Measurements from ENCODE around the gene CTDNEP1.

CTDNEP1 gene

DNA sequence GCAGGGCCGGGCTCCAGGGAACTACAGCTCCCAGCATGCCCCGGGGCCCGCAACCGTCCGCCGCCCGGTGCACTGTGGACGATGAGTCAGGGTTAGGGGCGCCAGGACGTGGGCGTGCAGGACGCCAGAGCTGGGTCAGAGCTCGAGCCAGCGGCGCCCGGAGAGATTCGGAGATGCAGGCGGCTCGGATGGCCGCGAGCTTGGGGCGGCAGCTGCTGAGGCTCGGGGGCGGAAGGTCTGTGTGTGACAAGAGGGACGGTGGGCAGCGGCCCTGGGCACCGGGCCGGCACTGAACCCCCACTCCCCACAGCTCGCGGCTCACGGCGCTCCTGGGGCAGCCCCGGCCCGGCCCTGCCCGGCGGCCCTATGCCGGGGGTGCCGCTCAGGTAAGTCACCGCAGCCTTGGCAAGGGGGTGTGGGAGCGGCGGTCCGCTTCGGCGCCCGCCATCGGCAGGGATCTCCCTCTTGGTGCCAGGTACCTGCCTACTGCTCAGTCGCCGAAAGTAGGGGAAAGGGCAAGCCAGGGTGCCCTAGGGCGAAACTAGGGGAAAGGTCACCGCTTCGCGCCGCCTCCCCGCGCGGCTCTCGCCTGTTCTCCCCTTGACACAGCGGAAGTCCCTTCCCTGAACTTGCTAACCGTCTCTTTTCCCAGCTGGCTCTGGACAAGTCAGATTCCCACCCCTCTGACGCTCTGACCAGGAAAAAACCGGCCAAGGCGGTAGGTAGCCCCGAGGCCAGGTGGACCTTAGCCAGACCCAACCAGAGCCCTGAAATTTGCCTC lies 31.5 kb downstream of the CTDNEP1 start, which contains the start of the genes ACADVL and DLG4:
Gene ACADVL (plus strand): TSS at position 127 of the 781 bp plus-strand sequence. CDS start 47 bp downstream, at position 174.
Gene DLG4 (minus strand): TSS at position 25 of the 781 bp plus-strand sequence.
- DNase-seq (ENCODE audit: low read depth, low spot score), result no peak
- no peak for TF ChIP-seq ZNF274 (IDR thresholded peaks at IDR 0.05; ENCODE audit: low read depth, low read length)
- no peak for TF ChIP-seq SUZ12 (IDR thresholded peaks at IDR 0.05; ENCODE audit: extremely low read depth, insufficient read depth, insufficient read length)
- no peak for TF ChIP-seq YY1 (IDR thresholded peaks at IDR 0.05; ENCODE audit: insufficient read depth, insufficient read length)
- Histone ChIP-seq H3K4me1 (ENCODE audit: insufficient read depth, insufficient read length) (peaks cover 26% of the 10 kb centered on the region), H3K9ac (ENCODE audit: insufficient read length, low read depth) (peak within 1 kb of the TSS; percentile 92), H3K9me3 (ENCODE audit: insufficient read depth, low read length) (no peaks in the 10 kb centered on the region), H3K36me3 (ENCODE audit: insufficient read depth, insufficient read length, low read length) (peaks cover 43% of the 10 kb centered on the region), H3K4me3 (ENCODE audit: insufficient read length, low read depth) (peak within 1 kb of the TSS; percentile 82), H3K27me3 (ENCODE audit: insufficient read depth, insufficient read length) (no peaks in the 10 kb centered on the region)

DNA sequence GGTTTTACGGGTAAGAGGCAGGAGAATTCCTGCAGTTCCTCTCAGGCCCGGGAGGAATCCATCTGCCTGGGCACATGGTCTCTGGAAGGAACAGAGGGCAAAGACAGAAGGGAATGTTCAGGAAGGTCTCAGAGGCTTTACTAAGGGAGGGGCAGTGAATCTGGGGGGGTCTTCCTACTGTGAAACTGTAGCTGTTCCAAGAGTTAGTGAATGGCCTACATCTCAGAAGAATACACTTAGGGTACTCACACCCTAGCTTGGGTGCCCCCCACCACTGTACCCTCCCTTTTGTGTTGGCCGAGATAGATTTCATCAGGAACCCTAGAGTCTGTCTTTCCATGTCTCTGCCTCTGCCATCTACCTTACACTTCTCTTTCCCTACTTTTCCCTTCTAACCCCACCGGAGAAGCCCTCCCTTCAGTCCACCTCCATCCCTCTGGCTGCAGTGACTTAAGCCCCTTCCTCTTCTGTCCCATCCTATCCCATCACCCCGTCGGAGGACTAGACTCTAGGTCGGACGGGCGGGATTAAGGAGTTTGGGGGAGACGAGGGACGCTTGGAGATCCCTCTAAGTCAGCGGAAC lies 32.2 kb downstream of the CTDNEP1 start:
- peak overlapping the region; percentile 82 for H3K4me3 ChIP-seq (ENCODE audit: insufficient read length, low read depth)
- H3K27me3 ChIP-seq (ENCODE audit: insufficient read depth, insufficient read length), result no peaks in the 10 kb centered on the region
- H3K36me3 ChIP-seq (ENCODE audit: insufficient read depth, insufficient read length, low read length), result peaks cover 38% of the 10 kb centered on the region
- TF ChIP-seq SUZ12 (IDR thresholded peaks at IDR 0.05; ENCODE audit: extremely low read depth, insufficient read depth, insufficient read length) (no peak), YY1 (IDR thresholded peaks at IDR 0.05; ENCODE audit: insufficient read depth, insufficient read length) (no peak), ZNF274 (IDR thresholded peaks at IDR 0.05; ENCODE audit: low read depth, low read length) (no peak)
- H3K9me3 ChIP-seq (ENCODE audit: insufficient read depth, low read length), result no peaks in the 10 kb centered on the region
- peaks cover 23% of the 10 kb centered on the region for H3K4me1 ChIP-seq (ENCODE audit: insufficient read depth, insufficient read length)
- DNase-seq (ENCODE audit: low read depth, low spot score), result no peak
- H3K9ac ChIP-seq (ENCODE audit: insufficient read length, low read depth), result peak overlapping the region; percentile 92

DNA sequence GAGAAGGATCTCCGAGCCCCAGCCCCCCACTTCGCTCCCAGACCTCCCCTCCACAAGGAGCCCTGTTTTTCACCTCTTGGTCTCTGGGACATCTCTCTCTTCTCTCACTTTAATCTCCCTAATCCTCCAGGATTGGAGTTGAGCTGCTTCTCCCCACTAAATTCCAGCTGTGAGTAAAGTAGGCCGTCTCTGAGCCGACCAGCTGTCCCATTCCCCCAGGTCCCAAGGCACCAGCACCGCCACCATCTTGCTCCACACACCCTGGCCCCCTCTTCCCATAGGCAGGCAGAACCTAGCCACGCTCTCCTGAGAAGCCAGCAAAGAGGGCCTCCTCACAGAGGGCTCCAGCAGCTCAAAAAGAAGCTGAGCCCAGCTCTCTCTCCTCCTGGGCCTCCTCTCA lies 32.8 kb downstream of the CTDNEP1 start:
- H3K4me1 ChIP-seq (ENCODE audit: insufficient read depth, insufficient read length), result peaks cover 19% of the 10 kb centered on the region
- TF ChIP-seq ZNF274 (IDR thresholded peaks at IDR 0.05; ENCODE audit: low read depth, low read length) (no peak), YY1 (IDR thresholded peaks at IDR 0.05; ENCODE audit: insufficient read depth, insufficient read length) (no peak), SUZ12 (IDR thresholded peaks at IDR 0.05; ENCODE audit: extremely low read depth, insufficient read depth, insufficient read length) (no peak)
- peaks cover 32% of the 10 kb centered on the region for H3K36me3 ChIP-seq (ENCODE audit: insufficient read depth, insufficient read length, low read length)
- H3K4me3 ChIP-seq (ENCODE audit: insufficient read length, low read depth), result no peak overlapping the region
- no peak for DNase-seq (ENCODE audit: low read depth, low spot score)
- H3K9ac ChIP-seq (ENCODE audit: insufficient read length, low read depth), result peak overlapping the region; percentile 21
- no peaks in the 10 kb centered on the region for H3K27me3 ChIP-seq (ENCODE audit: insufficient read depth, insufficient read length)
- H3K9me3 ChIP-seq (ENCODE audit: insufficient read depth, low read length), result no peaks in the 10 kb centered on the region

DNA sequence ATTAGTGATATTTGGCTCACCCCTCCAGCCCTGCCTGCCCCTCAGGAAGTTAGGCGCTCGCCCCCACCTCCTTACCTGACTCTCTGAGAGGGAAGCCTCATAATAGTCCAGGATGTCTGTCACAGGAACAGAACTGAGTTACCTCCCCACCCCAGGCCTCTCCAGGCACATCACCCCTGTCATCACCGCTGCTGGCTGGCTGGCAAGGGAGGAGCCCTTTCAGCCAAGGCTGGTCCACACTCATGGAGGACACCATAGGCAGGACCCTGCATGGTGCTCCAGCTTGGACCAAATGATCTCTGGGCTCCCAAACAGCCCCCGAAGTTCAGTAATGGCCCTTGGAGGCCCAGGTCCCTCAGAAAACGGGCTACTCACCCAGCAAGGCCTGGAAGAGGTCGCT lies 33.4 kb downstream of the CTDNEP1 start:
- Histone ChIP-seq H3K9me3 (ENCODE audit: insufficient read depth, low read length) (no peaks in the 10 kb centered on the region), H3K36me3 (ENCODE audit: insufficient read depth, insufficient read length, low read length) (peaks cover 26% of the 10 kb centered on the region), H3K4me1 (ENCODE audit: insufficient read depth, insufficient read length) (peaks cover 14% of the 10 kb centered on the region), H3K9ac (ENCODE audit: insufficient read length, low read depth) (peak overlapping the region; percentile 70), H3K27me3 (ENCODE audit: insufficient read depth, insufficient read length) (no peaks in the 10 kb centered on the region), H3K4me3 (ENCODE audit: insufficient read length, low read depth) (no peak overlapping the region)
- no peak for DNase-seq (ENCODE audit: low read depth, low spot score)
- TF ChIP-seq ZNF274 (IDR thresholded peaks at IDR 0.05; ENCODE audit: low read depth, low read length) (no peak), YY1 (IDR thresholded peaks at IDR 0.05; ENCODE audit: insufficient read depth, insufficient read length) (no peak)

DNA sequence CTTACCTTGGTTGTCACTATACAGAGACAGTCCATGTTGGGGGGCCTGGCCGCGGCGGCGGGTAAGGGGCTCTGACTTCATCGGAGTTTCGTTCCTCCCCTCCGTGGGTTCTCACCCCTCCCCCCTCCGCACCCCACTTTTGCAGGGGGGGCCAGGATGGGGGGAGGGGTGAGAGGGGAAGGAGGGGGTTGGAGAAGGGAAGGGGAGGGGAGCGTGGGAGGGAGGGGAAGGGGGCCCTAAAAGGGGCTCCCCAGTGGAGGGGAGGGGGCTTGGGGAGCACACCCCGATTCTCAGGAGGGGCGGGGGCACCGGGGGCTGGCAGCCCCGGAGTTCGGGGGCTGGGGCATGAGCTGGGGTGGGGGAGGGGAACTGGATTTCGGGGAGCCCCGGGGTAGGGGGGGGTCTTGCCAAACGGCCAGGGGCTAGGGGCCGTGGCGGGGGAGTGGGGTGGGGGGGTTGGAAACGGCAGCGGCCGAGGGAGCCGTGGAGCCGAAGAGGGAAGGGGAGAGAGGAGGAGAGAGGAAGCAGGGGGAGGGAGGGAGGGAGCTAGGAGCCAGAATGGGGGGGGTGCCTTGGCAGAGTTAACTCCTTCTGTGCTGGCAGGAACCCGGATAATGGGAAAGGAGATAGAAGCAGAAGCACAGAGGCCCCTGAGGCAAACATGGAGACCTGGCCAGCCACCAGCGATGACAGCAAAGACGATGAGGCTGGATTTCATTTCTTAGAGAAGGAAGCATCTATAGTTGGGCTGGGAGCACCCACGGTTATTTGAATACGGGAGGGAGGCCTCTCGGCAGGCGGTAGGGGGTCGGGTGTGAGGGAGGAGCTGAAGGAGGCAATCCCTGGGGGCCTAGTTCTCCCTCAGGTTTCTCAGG lies 34.2 kb downstream of the CTDNEP1 start:
- Histone ChIP-seq H3K4me1 (ENCODE audit: insufficient read depth, insufficient read length) (peaks cover 11% of the 10 kb centered on the region), H3K9ac (ENCODE audit: insufficient read length, low read depth) (peak overlapping the region; percentile 79), H3K27me3 (ENCODE audit: insufficient read depth, insufficient read length) (no peaks in the 10 kb centered on the region), H3K4me3 (ENCODE audit: insufficient read length, low read depth) (peak overlapping the region; percentile 50), H3K36me3 (ENCODE audit: insufficient read depth, insufficient read length, low read length) (peaks cover 18% of the 10 kb centered on the region), H3K9me3 (ENCODE audit: insufficient read depth, low read length) (no peaks in the 10 kb centered on the region)
- no peak for DNase-seq (ENCODE audit: low read depth, low spot score)
- TF ChIP-seq YY1 (IDR thresholded peaks at IDR 0.05; ENCODE audit: insufficient read depth, insufficient read length), result no peak

DNA sequence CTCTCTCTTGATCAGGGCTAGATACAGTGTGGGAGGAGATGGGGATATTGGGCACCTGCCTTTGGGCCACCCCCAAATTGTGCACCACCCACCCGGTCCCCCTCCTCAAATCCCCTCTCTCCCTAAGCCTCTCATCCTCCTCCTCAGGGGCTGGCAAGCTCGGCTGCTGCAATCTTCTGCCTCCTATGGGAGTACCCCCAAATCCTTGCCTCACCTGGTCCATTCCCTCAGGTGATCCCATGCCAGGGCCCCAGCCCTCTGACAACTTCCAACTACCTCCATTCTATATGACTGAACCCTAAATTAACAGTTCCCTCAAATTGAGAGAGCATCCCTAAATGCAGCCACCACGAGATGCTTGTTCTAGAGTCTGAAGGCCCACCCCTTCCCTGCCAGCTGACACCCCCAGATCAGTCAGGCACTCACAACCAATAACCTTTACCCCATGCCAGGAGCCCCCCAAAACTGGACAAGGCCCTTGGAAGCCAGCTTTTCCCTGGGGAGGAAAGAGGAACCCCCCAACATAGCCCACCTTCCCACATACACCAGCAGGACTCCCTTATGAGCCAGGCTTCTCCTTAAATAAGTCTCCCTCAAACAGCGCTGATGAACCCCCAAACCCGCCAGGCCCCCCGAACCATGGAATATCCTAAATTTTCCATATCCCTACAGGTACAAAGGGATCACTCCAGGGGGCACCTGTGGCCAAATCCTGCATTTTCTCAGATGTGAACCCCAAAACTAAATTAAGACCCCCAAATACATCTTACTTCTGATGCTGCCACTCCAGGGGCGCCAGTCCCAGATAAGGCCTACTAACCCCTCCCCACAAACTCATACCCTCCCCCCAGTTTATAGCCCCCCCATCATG lies 35.1 kb downstream of the CTDNEP1 start:
- no peak for TF ChIP-seq ZNF274 (IDR thresholded peaks at IDR 0.05; ENCODE audit: low read depth, low read length)
- no peak for TF ChIP-seq YY1 (IDR thresholded peaks at IDR 0.05; ENCODE audit: insufficient read depth, insufficient read length)
- no peak for TF ChIP-seq SUZ12 (IDR thresholded peaks at IDR 0.05; ENCODE audit: extremely low read depth, insufficient read depth, insufficient read length)
- H3K9me3 ChIP-seq (ENCODE audit: insufficient read depth, low read length), result no peaks in the 10 kb centered on the region
- no peak for DNase-seq (ENCODE audit: low read depth, low spot score)
- H3K36me3 ChIP-seq (ENCODE audit: insufficient read depth, insufficient read length, low read length), result peaks cover 9% of the 10 kb centered on the region
- peaks cover 11% of the 10 kb centered on the region for H3K4me1 ChIP-seq (ENCODE audit: insufficient read depth, insufficient read length)
- H3K9ac ChIP-seq (ENCODE audit: insufficient read length, low read depth), result peak overlapping the region; percentile 79
- no peaks in the 10 kb centered on the region for H3K27me3 ChIP-seq (ENCODE audit: insufficient read depth, insufficient read length)
- peak overlapping the region; percentile 50 for H3K4me3 ChIP-seq (ENCODE audit: insufficient read length, low read depth)
